GM12878 (cell line): ENCODE data around the gene PRRC2B. TPM values are rescaled to one million over a fixed set of nuclear protein-coding genes. Genes with fewer than 3 reads are reported as not detected.

Experiments
- ATAC-seq: fragments of 200-7000 bp; cut with Tn5 transposase; 3 replicates; pipeline ENCODE4 v1.9.1; 2020; ENCODE audit warnings: mild to moderate bottlenecking, moderate library complexity
- BruUV-seq: library from RNA; stranded (reverse); fragments of 400-500 nt; replicated peaks from 2 replicates; lab custom pipeline; 2021; lab: Mats Ljungman, UMichigan
- CTCF ChIA-PET: fragments of 300-600 bp; sonication (Branson Sonifier 250); formaldehyde crosslinking; extraction: SDS; loops from one replicate; lab custom pipeline; 2021; ENCODE audit warnings: inconsistent platforms; lab: Yijun Ruan, JAX
- POLR2A ChIA-PET: fragments of 350-600 bp; formaldehyde crosslinking; extraction: SDS; loops from one replicate; lab custom pipeline; 2021; ENCODE audit warnings: inconsistent platforms; lab: Charles Lee
- RAD21 ChIA-PET: fragments of 300-600 bp; sonication (Branson Sonifier 250); formaldehyde crosslinking; loops from one replicate; lab custom pipeline; 2023; ENCODE audit warnings: antibody characterized with exemption; ENCODE audit not compliant: unreplicated experiment; lab: Charles Lee
- SMC1A ChIA-PET: fragments of 300-600 bp; sonication (Branson Sonifier 250); formaldehyde crosslinking; loops from one replicate; lab custom pipeline; 2023; ENCODE audit not compliant: unreplicated experiment, uncharacterized antibody; lab: Charles Lee
- DNase-seq: peaks from one replicate; pipeline ENCODE4 v3.0.0-alpha.2; 2011; ENCODE audit warnings: low read depth, low spot score
- FAIRE-seq: peaks from 3 replicates; lab custom pipeline; 2011; peaks lifted over from hg19 to GRCh38; lab: Jason Lieb, UNC
- H2AFZ ChIP-seq: 2 replicates; pipeline ENCODE4 v1.6.0; 2011; ENCODE audit warnings: low read depth, low read length, control low read depth; ENCODE audit not compliant: control insufficient read depth
- H3K27ac ChIP-seq: 2 replicates; pipeline ENCODE4 v1.5.1; 2011; ENCODE audit warnings: control low read depth; ENCODE audit not compliant: control insufficient read depth, insufficient read depth
- H3K27me3 ChIP-seq, 2 experiments: replicated peaks in 1 of 2; 2 replicates each; pipeline versions ENCODE4 v1.6.0 to v1.6.1; 2011; ENCODE audit warnings: low read length in 1 of 2; ENCODE audit not compliant: control insufficient read depth in 2 of 2, insufficient read depth in 2 of 2
- H3K36me3 ChIP-seq, 2 experiments: 2 replicates each; pipeline ENCODE4 v1.5.1; 2011; ENCODE audit warnings: low read length in 1 of 2; ENCODE audit not compliant: control insufficient read depth in 2 of 2, insufficient read depth in 2 of 2
- H3K4me1 ChIP-seq: 2 replicates; pipeline ENCODE4 v1.6.1; 2011; ENCODE audit warnings: mild to moderate bottlenecking, low read length, moderate library complexity, mixed read lengths; ENCODE audit not compliant: control insufficient read depth, insufficient read depth
- H3K4me2 ChIP-seq: 2 replicates; pipeline ENCODE4 v1.6.0; 2011; ENCODE audit warnings: control low read depth; ENCODE audit not compliant: control insufficient read depth, insufficient read depth
- H3K4me3 ChIP-seq: fragments of 200-600 bp; sonication (generic); 2 replicates; pipeline ENCODE4 v1.5.1; 2016
- H3K79me2 ChIP-seq: 2 replicates; pipeline ENCODE4 v1.6.0; 2011; ENCODE audit warnings: low read length; ENCODE audit not compliant: control insufficient read depth, insufficient read depth
- H3K9ac ChIP-seq: 2 replicates; pipeline ENCODE4 v1.8.0; 2011; ENCODE audit warnings: low read length, control low read depth, mixed read lengths; ENCODE audit not compliant: control insufficient read depth, insufficient read depth
- H3K9me3 ChIP-seq: replicated peaks from 3 replicates; pipeline ENCODE4 v1.5.1; 2011; ENCODE audit warnings: mild to moderate bottlenecking, low read length; ENCODE audit not compliant: control insufficient read depth, insufficient read depth
- H4K20me1 ChIP-seq: 2 replicates; pipeline ENCODE4 v1.6.0; 2011; ENCODE audit not compliant: control insufficient read depth, insufficient read depth
- CTCF ChIP-seq, 3 experiments: IDR thresholded peaks in 2 of 3; conservative IDR thresholded peaks in 1 of 3; 2 replicates each; pipeline ENCODE4 v1.5.1; 2011; ENCODE audit warnings: low read depth in 3 of 3, low read length in 3 of 3, mild to moderate bottlenecking in 3 of 3, control low read depth in 2 of 3, moderate library complexity in 2 of 3, inconsistent platforms in 1 of 3, mixed read lengths in 1 of 3; ENCODE audit not compliant: control insufficient read depth in 2 of 3, insufficient read depth in 1 of 3; ENCODE audit errors: extremely low read depth in 1 of 3
- MYB ChIP-seq: fragments of 150-350 bp; IDR thresholded peaks from 2 replicates; pipeline ENCODE4 v1.6.1; 2014; ENCODE audit warnings: mild to moderate bottlenecking, low read depth, low read length, borderline replicate concordance
- RAD21 ChIP-seq: IDR thresholded peaks from 2 replicates; pipeline ENCODE4 v1.6.1; 2011; ENCODE audit warnings: mild to moderate bottlenecking, low read depth, low read length, moderate library complexity; ENCODE audit not compliant: insufficient read depth
- RAD51 ChIP-seq: fragments of 450-650 bp; IDR thresholded peaks from 2 replicates; pipeline ENCODE4 v1.6.1; 2016; ENCODE audit warnings: moderate library complexity, mild to moderate bottlenecking, inconsistent platforms
- RBBP5 ChIP-seq: fragments of 200-600 bp; sonication (generic); conservative IDR thresholded peaks from 2 replicates; pipeline ENCODE4 v1.6.1; 2016
- WGBS: methylation state at CpG from one replicate; pipeline ENCODE4 v1.1.6; 2016; ENCODE audit warnings: low lambda C conversion rate; ENCODE audit not compliant: insufficient replicate concordance, insufficient coverage; ENCODE audit errors: missing lambda C conversion rate; 5-methylcytosine and 5-hydroxymethylcytosine counted together
- in situ Hi-C: fragments of 300-500 bp; cut with MboI; formaldehyde crosslinking; loops from 9 replicates; pipeline ENCODE4 v1.14.3; 2018; ENCODE audit warnings: mixed read lengths
- intact Hi-C: fragments of 100-400 bp; cut with micrococcal nuclease; formaldehyde crosslinking; loops from one replicate; pipeline ENCODE4 v1.14.2; 2022; ENCODE audit not compliant: unreplicated experiment
- polyA plus RNA-seq, 11 experiments: library from polyadenylated mRNA; depleted of rRNA in 4 of 11; unstranded in 6 of 11; stranded (reverse) in 5 of 11; fragments of >200 nt; fragmentation: Nextera tagmentation in 4 of 11; fragmentation: Illumina TruSeq in 1 of 11; extraction: Ambion mirVana in 4 of 11; extraction: Trizol in 1 of 11; gene quantifications; 1 replicate in 1 of 11; 2 replicates in 10 of 11; pipeline versions ENCODE4 v1.2.1 to v1.2.3, GENCODE V29; 2011 to 2016; ENCODE audit warnings: inconsistent platforms in 2 of 11, missing spikeins in 2 of 11, low read depth in 1 of 11
- total RNA-seq, 4 experiments: library from RNA; depleted of rRNA in 3 of 4; stranded (reverse); fragments of >200 nt in 3 of 4; fragmentation: Illumina TruSeq in 1 of 4; extraction: Trizol in 1 of 4; gene quantifications; 2 replicates each; pipeline versions ENCODE4 v1.2.1 to v1.2.3, GENCODE V29; 2013 to 2021
- TF ChIP-seq, protein P1 (sequence below): fragments of 450-650 bp; formaldehyde crosslinking; IDR thresholded peaks from 2 replicates; pipeline ENCODE4 v1.5.0; 2022; ENCODE audit warnings: mild to moderate bottlenecking, missing genetic modification characterization

Gene PRRC2B
- total and polyA plus RNA-seq, 10 of the 15 experiments (the other 5 are each of a cell fraction or from before 2014, with no cell fraction given) = 0.84 to 155 (median 28.7) TPM

- RAD21 ChIA-PET = no interaction called here
Observed at GRCh38 chr9:131385296-131385695, 8.6 kb upstream of the PRRC2B start.

DNA sequence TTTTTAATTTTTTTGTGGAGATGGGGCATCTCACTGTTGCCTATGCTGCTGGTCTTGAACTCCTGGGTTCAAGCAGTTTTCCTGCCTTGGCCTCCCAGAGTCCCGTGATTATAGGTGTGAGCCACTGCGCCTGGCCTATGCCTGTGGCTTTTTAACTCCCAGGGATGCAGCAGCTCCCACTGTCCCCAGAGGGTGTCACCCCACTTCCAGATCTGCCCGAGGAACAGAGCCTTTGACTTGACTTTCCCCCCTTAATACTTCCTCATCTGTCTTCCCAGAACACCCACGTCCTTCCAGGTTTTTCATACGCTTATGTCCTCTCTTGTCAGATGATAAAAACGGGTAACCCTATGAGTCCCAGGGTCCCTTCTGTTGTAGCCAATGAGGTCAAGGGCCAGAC lies 7.6 kb upstream of the PRRC2B start:
- Histone ChIP-seq H4K20me1 (no peaks in the 10 kb centered on the region), H3K27ac (no peak overlapping the region), H3K9ac (no peak overlapping the region), H3K27me3 (no peaks in the 10 kb centered on the region), H3K36me3 (no peaks in the 10 kb centered on the region), H3K79me2 (no peaks in the 10 kb centered on the region), H3K4me1 (peaks cover 5% of the 10 kb centered on the region), H3K9me3 (no peaks in the 10 kb centered on the region), H3K4me3 (no peak overlapping the region), H3K4me2 (no peak overlapping the region), H2AFZ (no peak overlapping the region)
- SMC1A ChIA-PET = interaction anchor here (0.6 kb wide), 1 partner anchor 11 kb away, joined by 5 read pairs; no protein-coding TSS in a partner anchor
- TF ChIP-seq RAD51 (no peak), RAD21 (peak; percentile 35), CTCF (IDR thresholded peaks at IDR 0.05 in 2 of 3, conservative IDR thresholded peaks at IDR 0.05 in 1 of 3; ENCODE audit: control insufficient read depth in 2 of 3, extremely low read depth in 1 of 3, insufficient read depth in 1 of 3, low read depth in 3 of 3, low read length in 3 of 3) (peak in 1 of 3 experiments; percentile 33; a peak in 2 of 6 replicates)
- TF ChIP-seq, protein P1, sequence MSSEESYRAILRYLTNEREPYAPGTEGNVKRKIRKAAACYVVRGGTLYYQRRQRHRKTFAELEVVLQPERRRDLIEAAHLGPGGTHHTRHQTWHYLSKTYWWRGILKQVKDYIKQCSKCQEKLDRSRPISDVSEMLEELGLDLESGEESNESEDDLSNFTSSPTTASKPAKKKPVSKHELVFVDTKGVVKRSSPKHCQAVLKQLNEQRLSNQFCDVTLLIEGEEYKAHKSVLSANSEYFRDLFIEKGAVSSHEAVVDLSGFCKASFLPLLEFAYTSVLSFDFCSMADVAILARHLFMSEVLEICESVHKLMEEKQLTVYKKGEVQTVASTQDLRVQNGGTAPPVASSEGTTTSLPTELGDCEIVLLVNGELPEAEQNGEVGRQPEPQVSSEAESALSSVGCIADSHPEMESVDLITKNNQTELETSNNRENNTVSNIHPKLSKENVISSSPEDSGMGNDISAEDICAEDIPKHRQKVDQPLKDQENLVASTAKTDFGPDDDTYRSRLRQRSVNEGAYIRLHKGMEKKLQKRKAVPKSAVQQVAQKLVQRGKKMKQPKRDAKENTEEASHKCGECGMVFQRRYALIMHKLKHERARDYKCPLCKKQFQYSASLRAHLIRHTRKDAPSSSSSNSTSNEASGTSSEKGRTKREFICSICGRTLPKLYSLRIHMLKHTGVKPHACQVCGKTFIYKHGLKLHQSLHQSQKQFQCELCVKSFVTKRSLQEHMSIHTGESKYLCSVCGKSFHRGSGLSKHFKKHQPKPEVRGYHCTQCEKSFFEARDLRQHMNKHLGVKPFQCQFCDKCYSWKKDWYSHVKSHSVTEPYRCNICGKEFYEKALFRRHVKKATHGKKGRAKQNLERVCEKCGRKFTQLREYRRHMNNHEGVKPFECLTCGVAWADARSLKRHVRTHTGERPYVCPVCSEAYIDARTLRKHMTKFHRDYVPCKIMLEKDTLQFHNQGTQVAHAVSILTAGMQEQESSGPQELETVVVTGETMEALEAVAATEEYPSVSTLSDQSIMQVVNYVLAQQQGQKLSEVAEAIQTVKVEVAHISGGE (CRISPR knock-in tag) = no peak
- intact Hi-C loops (no loop called here), in situ Hi-C loops (no loop called here)
- WGBS = 39% methylated on average over 6 of the region's 6 CpGs
- ATAC-seq (no peak), FAIRE-seq (no peak), DNase-seq (no peak)
- POLR2A ChIA-PET = no interaction called here
- CTCF ChIA-PET = no interaction called here
- RAD21 ChIA-PET = no interaction called here
- no TSS peak for BruUV-seq

More at GRCh38 chr9:131385296-131385695, 8.6 kb upstream of the PRRC2B start:
- SMC1A ChIA-PET = interaction anchor here (0.5 to 0.7 kb wide), 2 partner anchors 19 to 553 kb away, joined by 3 read pairs; no protein-coding TSS in a partner anchor
- intact Hi-C loops (no loop called here), in situ Hi-C loops (no loop called here)
- H3K27me3 ChIP-seq = no peaks in the 10 kb centered on the region
- H2AFZ ChIP-seq = no peak overlapping the region
- H3K9ac ChIP-seq = no peak overlapping the region
- TF ChIP-seq RAD21 (no peak), RBBP5 (no peak), MYB (no peak)
- ATAC-seq = no peak
- DNase-seq = no peak
- H4K20me1 ChIP-seq = no peaks in the 10 kb centered on the region
- POLR2A ChIA-PET = no interaction called here
- H3K36me3 ChIP-seq = no peaks in the 10 kb centered on the region
- no peak for FAIRE-seq
- no peak overlapping the region for H3K4me3 ChIP-seq
- no peak overlapping the region for H3K27ac ChIP-seq
- no peaks in the 10 kb centered on the region for H3K79me2 ChIP-seq
- H3K4me1 ChIP-seq = peaks cover 5% of the 10 kb centered on the region
- H3K4me2 ChIP-seq = no peak overlapping the region
- WGBS = 51% methylated on average over 5 of the region's 5 CpGs
- no TSS peak for BruUV-seq
- H3K9me3 ChIP-seq = no peaks in the 10 kb centered on the region
- CTCF ChIA-PET = no interaction called here
